Anterior cingulate cortex (tissue), 58 donors: ENCODE data around the gene PBX2.

Source experiments
- DNase-seq, 58 donors: peaks; one replicate each; lab custom pipeline; 2025; lab: John Stamatoyannopoulos, UW

The PBX2 gene

DNA sequence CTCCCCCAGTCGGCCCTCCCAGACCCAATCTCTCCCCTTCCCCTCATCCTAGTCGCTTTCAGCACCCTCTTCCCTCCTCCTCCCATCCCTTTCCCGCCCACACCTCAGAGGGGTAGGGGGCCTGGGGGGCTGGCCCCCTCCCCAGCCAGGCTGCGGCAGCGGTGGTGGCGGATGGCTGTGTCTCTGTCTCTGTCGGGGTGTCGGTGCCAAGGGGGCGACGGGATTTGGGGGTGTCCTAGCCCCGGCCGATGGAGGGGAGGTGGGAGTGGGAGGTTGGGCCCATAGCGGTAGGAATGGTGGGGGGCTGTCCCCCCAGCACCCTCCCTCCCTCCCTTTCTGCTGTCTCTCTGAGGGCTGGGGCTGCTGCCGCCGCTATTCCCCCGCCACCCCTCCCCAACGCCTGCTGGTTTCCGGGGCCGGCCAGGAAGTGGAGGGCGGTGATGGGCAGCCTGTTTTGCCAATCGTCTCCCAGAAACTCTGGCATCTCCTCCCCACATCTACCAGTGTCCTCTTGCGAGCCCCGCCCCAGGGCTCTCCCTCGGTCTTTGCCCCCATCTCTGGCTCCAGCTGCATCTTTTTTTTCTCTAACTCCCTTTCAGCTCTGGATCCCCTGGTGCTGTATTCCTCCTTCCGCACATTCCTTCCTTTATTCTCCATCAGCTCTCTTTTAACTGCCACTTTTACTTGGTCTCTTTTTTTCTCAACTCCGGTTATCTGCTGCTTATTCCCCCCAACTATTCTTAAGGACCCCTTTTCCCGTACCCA, 14.1 kb downstream of the PBX2 start, which contains the start of gene AGPAT1:
Gene AGPAT1 (minus strand): TSS at position 374 of the 765 bp plus-strand sequence. CDS start 4,588 bp downstream, outside the sequence.
- peak; percentile 65 to 99 (median 96) for DNase-seq

DNA sequence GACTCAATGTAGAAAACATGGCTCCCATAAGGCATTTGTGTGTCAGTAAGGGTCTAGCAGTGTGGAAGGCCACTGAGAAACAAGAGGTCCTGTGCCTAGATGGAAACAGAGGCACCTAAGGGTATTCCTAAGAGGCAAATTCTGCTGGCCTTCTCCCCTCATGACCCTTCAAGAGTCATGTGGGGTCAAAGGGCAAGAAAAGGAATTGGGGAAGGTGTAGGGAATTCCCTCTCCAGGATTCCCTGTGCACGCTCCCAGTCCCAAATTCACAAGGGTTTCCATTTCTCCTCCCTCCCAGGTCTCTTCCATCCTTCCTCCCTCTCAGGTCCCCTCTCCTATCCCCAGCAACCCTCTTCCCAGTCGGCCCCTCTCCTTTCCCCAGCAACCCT, 14.7 kb downstream of the PBX2 start:
- no peak for DNase-seq

DNA sequence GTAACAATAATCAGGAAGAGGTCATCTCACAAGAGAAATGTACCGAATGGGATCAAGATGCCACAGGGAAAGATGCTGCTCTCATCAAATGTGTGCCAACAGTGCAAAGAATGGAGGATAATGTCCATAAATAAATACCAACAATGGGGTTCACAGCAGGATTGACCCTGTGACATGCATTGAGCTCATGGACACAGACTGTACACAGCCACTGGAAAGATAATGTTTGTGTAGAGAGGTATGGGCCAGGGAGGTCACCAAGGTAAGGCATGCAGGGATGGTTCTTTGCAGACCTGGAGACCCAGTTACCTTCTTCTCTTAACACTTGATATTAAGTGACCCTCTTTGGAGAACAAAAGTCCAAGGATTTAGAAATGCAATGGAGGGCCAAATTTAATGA, 15.6 kb downstream of the PBX2 start:
- no peak for DNase-seq

DNA sequence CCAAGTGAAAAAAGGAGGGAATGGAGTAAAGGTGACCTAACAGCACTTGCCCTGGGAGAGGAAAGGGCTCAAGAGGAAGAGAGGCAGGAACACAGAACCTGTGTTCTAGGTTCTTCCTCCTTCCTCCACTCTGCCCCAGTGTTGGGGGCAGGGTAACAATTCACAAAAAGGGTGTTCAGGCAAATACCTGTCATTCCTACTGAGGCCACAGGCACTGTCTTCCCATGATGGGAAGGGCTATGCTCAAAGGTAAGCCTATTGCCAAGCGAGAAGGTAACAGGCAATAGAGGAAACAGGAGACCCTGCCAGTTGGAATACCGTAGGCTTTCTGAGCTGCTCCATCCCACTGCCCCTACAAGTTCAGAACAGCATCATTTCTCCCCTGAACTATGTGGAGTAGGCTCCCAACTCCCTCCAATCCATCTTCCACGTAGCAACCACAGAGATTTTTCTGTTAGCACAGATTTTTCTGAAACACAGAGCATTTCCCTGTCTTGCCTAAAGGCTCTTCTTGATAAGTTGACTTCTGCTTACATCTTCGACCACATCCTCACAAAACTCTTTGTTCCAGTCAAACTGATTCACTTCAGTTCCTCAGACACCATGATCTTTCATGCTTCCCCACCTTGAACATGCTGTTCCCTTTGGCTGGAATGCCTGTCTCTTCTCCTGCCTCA, 16.8 kb downstream of the PBX2 start:
- no peak for DNase-seq

DNA sequence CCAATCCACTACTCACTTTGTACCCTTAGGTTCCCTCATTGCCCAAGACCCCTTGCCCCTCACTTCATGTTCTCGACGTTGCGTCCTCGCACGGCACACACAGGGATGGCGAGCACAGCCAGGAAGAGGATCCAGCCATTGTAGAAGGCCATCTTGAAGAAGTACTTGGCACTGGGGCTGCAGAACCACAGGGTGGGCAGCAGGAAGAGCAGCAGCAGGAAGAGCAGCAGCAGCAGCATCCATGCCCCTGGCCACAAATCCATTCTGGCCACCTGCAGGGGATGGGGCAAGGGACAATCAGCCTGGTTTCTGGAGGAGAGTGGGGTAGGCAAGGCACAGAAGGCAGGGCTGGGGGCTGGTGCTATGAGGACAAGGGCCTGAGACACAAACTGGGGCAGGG, 18.8 kb downstream of the PBX2 start:
- no peak for DNase-seq

DNA sequence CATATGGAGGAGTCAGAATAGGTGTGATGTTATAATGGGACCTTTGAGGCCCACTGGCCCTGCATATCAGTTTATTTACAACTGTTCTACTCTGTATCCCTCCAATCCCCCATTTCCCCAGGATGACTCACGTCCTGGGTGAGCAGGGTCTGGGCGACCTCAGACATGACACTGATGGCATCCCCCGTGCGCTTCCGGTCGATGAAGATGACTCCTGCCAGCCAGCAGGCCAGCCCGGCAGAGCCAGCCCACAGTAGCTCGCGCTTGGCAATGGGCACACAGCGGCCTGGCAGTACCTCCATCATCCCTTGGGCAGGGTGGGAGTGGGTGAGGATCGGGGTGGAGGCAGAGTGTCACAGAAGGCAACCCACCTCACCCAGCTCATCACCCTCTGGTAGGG, 19.7 kb downstream of the PBX2 start:
- DNase-seq: no peak

DNA sequence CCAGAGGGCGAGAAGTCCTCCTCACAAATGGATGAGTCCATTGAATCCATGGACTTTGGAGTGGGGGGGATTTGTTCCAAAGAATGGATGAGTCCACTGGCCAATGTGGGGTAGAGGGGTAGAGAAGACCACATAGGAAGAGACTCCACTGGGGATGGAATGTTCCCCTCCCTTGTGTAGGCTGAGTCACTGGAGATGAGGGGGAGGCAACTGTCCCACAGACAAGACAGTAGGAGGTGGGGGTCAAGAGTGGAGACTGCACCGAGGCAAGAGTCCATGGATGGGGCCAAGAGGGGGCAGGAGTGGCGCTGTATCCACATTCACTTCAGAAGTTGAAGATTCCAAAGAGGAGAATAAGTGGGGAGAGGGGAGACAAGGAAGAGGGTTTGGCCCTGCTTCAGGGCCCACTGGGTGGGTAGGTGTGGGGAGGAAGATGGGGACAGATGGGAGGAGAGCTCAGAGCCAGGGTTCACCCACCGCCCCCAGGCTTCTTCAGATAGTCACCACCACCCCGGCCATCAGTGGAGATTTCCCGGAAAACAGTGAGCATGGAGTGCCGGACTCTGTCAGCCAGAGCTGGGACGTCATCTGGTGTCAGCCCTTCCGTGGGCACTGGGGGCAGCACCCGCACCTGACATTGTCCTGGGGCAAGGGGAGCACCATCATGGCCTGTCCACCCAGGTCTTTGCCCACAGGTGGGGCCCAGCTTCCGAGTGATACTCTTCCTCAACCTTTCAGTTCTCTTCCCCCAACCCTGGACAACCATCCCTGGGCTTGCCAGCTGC, 21.0 kb downstream of the PBX2 start:
- no peak for DNase-seq

DNA sequence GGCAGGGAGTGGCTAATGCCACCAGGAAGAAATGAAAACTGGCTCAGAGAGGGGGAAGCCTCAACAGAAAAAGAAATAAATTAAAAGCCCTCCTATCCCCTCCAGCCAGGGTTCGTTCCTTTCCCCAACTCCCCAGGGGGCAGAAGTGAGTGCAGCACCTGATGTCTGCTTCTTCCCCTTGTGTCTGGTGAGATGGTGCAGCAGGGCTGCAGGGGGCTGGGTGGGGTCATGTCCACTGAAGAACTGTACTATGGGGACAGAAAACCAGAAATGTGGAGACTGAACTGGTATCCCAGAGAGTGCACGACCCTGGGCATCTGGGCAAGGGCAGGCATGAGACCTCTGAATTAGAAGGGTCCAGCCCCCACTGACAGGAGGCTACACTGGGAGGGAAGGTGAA, 21.7 kb downstream of the PBX2 start:
- DNase-seq: no peak

DNA sequence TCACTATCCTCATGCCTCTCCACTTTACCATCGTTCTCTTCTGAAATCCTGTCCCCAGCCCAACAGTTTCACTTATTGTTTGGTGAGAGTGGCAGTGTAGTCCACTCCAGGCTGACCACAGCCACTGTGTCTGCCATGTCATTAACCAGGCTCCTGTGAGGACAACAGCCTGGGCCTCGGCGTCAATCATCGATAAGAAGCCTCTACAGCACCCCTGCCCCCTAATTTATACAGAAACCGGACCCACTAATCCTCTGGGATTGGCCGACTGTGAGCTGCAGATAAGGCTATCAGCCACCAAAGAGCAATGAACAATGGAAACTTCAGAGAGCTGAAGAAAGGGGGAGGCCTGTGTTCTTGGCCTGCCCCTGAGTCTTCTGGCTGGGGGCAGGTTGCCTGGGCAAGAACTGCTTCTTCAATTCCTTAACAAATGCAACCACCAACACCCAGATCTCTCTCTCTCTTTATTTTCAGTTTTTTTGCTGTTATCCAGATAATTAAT, 22.2 kb downstream of the PBX2 start:
- no peak for DNase-seq

DNA sequence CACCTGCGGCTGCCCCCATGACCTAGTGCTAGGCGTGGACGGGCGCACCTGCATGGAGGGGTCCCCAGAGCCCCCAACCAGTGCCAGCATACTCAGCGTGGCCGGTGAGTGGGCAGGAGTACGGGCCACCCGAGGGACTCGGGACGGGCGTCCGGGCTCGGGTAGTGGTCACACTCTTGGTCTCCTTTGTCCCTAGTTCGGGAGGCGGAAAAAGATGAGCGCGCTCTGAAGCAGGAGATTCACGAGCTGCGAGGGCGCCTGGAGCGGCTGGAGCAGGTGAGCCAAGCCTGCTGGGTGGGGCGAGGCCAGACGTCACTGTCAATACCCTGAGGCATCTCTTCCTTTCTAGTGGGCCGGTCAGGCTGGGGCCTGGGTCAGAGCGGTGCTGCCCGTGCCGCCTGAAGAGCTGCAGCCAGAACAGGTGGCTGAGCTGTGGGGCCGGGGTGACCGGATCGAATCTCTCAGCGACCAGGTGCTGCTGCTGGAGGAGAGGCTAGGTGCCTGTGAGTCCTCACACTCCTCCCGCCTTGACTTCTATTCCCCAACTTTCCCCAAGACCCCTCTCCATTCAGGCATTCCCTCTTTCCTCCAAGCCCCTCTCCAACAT, 22.7 kb downstream of the PBX2 start:
- no peak for DNase-seq

DNA sequence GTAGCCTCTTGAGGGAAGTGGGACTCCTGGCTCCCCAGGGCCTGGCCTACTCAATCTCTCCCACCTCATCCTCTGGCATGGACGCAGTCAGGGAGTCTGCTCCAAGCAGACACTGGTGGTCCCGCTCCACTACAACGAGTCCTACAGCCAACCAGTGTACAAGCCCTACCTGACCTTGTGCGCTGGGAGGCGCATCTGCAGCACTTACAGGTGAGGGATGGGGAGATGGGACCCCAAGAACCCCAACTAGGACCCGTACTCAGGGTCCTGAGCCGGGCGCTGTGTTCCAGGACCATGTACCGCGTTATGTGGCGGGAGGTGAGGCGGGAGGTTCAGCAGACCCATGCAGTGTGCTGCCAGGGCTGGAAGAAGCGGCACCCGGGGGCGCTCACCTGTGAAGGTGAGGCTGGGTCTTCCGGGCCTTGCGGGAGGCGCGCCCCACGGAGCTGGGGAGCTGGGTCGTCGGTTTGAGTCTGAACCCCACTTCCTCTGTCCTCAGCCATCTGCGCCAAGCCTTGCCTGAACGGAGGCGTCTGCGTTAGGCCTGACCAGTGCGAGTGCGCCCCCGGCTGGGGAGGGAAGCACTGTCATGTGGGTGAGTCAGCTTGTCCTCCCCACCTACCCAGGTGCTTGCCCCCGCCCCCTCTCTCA, 23.5 kb downstream of the PBX2 start:
- DNase-seq: no peak

DNA sequence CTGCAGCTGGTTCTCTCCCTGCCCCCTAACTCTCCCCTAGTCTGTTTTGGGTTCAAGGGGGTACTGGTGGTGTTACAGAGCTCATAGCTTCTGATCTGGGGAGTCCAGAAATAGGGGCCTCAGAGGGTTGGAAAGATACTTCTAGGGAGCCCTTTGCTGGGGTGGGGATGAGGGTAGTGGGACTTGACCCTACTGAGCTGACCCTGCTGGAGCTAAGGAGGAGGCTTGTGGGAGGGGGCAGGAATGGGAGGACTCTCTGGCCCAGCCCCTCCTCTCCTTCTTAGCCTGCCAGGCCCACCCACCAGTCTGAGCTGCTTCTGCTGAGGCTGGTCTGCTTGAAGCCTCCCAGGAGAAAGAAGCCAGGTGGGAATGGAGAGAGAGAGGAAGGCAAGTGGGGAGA, 25.7 kb downstream of the PBX2 start, which contains the start of gene EGFL8:
Gene EGFL8 (plus strand): TSS at position 301 of the 400 bp plus-strand sequence. CDS start 1,571 bp downstream, outside the sequence.
- no peak for DNase-seq

DNA sequence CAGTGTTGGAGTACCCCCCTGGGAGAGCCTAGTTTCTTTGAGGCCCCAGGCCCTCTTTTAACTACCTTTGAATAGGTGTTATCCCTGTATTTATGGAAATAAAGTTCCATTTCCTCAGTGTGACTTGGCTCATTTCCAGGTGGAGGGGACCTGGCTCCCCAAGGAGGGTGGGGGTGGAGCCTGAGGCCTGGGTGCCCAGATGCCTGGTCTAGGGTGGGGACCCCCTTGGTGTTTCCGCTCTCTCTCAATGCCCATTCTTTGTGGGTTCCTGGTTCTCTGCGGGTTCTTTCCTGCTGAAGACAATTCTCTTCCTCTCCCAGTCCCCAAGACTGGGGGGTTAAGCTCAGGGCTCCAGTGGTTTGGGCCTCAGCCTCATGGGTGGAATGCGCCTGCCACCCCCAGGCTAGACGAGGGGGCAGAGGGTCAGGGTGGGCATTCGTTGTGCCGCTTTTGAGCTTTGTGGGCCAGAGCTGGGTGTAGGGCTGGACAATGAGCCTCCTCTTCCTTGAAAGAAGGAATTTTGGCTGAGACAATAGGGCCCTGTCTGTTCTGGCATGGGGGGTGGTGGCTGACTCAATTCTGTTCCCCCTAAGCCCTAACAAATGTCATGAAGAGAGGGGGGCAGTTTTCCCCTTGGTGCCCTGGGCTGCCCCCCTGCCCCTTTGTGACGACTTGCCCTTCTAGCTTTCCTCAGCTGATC, 26.3 kb downstream of the PBX2 start:
- DNase-seq: peak in 1 of 58 donors; percentile 13

DNA sequence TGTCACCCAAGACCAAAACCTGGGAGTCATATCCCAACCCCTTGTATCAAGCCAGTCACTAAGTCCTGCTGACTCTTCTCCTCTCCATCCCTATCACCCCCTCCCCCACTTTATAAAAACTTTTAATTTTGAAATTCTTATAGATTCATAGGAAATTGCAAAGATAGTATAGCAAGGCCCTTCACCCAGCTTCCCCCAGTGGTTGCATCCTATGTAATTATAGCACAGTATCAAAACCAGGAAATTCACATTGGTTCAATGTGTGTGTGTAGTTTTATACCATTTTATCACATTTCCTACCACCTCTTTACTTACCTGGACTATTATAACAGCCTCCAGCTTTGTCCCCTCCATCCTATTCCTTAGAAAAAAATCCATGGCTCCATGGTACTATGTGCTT, 31.9 kb downstream of the PBX2 start:
- no peak for DNase-seq

DNA sequence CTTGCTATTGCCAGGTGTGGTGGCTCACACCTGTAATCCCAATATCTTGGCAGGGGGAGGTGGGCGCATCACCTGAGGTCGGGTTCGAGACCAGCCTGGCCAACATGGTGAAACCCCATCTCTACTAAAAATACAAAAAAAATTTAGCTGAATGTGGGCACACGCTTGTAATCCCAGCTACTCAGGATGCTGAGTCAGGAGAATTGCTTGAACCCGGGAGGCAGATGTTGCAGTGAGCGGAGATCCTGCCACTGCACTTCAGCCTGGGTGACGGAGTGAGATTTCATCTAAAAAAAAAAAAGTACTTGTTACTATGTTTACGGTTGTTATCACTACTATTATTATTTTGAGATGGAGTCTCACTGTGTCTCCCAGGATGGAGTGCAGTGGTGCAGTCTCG, 33.1 kb downstream of the PBX2 start:
- no peak for DNase-seq

DNA sequence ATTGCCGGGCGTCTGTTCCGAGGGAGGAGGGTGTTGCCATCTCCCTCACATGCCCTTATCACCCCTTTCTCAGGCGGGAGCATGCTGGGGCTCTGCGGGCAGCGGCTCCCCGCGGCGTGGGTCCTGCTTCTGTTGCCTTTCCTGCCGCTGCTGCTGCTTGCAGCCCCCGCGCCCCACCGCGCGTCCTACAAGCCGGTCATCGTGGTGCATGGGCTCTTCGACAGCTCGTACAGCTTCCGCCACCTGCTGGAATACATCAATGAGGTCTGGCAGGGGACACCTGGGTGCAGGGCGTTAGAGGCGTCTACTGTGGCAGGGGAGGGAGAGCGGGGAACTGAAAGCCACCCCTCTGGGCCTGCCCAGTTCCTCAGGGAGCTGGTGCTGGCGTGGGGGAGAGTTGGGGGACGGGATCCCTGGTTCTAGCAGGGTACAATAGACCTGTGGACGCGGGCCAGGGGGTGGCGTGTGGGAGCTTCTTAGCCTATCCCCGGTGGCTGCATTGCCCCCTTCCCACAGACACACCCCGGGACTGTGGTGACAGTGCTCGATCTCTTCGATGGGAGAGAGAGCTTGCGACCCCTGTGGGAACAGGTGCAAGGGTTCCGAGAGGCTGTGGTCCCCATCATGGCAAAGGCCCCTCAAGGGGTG, 35.4 kb downstream of the PBX2 start:
- DNase-seq: peak in 43 of 58 donors; percentile 23 to 79 (median 55)

DNA sequence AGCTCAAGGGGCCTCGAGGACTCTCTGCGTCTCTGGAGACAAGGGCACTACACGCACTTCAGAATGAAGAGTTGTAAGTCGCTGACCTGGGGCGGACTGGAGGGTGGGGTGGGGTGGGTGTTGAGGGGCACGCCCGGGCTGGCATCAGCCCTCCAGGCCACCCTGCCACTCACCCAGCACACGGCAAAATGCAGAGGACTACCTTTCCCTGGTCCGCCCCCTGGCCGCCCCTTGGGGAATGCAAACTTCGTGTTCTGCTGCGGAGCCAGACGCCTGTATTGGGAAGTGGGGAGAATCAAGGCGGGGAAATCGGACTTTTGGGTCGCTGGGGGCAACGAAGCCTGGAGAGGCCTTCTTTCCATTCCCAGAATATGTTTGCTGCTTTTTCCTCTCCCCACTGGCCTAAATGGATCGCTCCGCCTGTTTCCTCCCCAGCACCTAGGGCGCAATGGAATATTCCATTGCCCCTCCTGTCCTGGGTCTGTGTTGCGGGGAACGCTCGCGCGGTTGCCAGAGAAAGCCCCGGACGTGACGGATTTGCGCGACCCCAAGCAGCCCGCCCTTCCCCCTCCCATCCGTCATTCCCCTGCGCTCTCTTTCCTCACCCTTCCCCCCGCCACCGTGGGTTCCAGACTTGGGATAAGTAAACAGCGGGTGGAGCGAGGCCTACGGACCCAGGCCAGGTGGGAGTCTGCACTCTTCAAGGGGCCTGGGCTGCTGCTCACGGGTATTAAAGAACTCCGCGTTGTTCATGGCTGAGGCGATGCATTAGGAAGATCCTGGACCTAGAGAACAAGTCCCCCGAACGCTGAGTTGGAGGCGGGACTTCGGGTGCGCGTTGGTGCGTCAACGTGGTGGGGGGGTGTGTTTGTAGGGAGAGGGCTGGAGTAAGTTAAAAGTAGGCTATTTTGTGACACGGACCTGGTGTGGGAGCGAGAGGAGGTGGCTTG, 36.2 kb downstream of the PBX2 start, which contains the start of gene PPT2:
Gene PPT2 (plus strand): TSS at position 578 of the 950 bp plus-strand sequence. CDS start 454 bp downstream, outside the sequence.
- DNase-seq: peak; percentile 51 to 95 (median 87)
